Cardiac fibroblast (primary cell): ENCODE measurements around the gene CATSPER4.

Source experiments
- DNase-seq, 2 donors: peaks; one replicate each; pipeline versions ENCODE4 v3.0.0 to v3.0.0-alpha.2; 2010; ENCODE audit warnings: low read depth in 2 of 2
- H3K4me3 ChIP-seq, 2 donors: replicated peaks in 1 of 2; 1 replicate in 1 of 2; 2 replicates in 1 of 2; pipeline ENCODE4 v1.5.1; 2011; ENCODE audit warnings: low read depth in 2 of 2, low read length in 2 of 2, mild to moderate bottlenecking in 2 of 2, moderate library complexity in 1 of 2
- TF ChIP-seq, protein P1 (sequence below): IDR thresholded peaks from one replicate; pipeline ENCODE4 v1.5.1; 2011; ENCODE audit warnings: low read depth, mild to moderate bottlenecking, low read length, inconsistent platforms

CATSPER4 gene

DNA sequence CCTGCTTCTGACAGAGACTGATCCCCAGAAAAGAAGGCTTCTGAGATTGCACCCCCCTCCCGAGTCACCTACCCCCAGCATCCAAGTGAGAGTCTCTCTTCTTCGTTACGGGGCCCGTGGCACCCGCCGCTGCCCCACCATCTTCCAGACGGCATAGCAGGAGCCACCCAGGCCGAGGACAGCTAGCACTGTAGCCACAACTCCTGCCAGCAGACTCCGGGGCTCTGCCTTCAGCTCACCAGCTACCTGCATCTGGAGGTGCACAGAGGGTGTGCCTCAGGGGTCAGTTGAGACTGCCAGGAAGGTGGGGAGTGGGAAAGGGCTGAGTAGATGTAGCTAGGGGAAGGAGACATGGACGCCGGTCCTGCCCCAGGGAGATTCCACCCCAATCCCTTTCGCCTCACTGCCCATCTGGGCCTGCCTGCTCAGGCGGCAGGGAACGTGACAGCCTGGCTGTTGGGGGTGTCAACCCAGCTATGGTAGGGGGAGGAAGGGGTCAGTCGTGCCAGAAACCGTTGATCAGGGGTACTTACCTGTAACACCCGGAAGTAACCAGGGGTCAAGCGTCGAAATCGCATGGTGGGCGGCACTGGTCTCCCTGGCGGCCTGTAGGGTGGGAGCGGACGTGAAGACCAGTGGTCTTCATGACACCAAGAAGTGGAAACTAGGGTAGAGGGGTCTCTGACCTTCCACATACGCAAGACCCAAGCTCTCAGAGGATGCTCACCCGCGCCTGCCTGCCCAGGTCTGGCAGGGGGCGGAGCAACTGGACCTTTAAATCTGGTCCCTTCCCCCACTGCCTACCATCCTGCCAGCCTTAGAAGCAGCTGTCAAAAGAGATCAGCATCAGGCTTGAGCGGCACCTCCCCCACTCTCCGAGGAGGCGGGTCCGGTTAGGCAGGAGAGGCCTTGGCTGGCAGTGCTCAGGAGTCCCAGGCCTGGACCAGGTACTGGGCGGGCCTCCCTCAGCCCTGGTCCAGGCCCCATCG is 19.0 kb upstream of the CATSPER4 start, which contains the start of gene ZNF593OS:
ZNF593OS (minus strand) TSS at position 749 of the 989 bp plus-strand sequence; CDS start at position 578, 171 bp downstream.
- DNase-seq: no peak
- TF ChIP-seq, protein P1, sequence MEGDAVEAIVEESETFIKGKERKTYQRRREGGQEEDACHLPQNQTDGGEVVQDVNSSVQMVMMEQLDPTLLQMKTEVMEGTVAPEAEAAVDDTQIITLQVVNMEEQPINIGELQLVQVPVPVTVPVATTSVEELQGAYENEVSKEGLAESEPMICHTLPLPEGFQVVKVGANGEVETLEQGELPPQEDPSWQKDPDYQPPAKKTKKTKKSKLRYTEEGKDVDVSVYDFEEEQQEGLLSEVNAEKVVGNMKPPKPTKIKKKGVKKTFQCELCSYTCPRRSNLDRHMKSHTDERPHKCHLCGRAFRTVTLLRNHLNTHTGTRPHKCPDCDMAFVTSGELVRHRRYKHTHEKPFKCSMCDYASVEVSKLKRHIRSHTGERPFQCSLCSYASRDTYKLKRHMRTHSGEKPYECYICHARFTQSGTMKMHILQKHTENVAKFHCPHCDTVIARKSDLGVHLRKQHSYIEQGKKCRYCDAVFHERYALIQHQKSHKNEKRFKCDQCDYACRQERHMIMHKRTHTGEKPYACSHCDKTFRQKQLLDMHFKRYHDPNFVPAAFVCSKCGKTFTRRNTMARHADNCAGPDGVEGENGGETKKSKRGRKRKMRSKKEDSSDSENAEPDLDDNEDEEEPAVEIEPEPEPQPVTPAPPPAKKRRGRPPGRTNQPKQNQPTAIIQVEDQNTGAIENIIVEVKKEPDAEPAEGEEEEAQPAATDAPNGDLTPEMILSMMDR: no peak
- H3K4me3 ChIP-seq: peak within 1 kb of the TSS; percentile 78 to 93

DNA sequence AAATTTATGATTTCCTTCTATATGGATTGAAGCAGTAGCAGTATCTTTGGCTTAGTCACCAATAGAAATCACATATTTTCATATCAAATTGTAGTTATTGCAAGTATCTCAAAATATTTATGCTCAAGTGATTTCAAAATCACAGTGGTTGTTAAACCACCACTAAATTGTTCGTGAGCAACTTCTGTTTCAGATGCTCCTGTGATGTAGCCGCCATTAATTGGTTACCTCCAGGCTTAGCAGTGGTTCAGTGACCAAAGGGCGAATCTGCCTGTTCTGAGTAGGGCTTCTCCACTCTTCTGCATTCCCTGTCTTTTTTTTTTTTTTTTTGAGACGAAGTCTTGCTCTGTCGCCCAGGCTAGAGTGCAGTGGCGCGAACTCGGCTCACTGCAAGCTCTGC is 15.1 kb upstream of the CATSPER4 start:
- DNase-seq: no peak
- H3K4me3 ChIP-seq: no peak overlapping the region
- TF ChIP-seq, protein P1: no peak

DNA sequence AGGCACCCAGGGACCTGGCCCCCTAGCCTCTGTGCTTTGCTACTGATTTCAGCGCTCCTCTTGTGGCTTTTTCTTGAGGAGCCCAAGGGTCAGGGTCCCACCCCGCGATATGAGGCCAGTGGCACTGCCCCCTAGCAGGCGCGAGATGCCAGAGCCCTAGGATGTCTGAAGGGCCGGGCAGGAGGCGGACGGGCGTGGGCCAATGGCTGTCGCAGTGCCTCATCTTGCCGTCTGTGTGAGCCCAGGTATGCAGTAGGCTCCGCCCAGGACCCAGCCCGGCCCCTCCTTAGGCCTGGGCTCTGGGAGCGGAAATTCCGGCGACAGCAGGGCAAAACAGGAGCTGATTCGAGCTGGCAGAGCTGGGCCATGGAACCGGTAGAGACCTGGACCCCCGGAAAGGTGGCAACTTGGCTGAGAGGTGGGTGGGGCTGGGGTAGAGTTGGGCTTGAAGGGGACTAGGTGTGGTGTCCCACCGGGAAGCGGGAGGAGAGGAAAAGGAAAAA is 13.2 kb upstream of the CATSPER4 start, which contains the start of gene CNKSR1:
CNKSR1 (plus strand) TSS at position 310 of the 503 bp plus-strand sequence; CDS start at position 367, 57 bp downstream.
- TF ChIP-seq, protein P1: no peak
- DNase-seq: no peak
- no peak within 1 kb of the TSS for H3K4me3 ChIP-seq

DNA sequence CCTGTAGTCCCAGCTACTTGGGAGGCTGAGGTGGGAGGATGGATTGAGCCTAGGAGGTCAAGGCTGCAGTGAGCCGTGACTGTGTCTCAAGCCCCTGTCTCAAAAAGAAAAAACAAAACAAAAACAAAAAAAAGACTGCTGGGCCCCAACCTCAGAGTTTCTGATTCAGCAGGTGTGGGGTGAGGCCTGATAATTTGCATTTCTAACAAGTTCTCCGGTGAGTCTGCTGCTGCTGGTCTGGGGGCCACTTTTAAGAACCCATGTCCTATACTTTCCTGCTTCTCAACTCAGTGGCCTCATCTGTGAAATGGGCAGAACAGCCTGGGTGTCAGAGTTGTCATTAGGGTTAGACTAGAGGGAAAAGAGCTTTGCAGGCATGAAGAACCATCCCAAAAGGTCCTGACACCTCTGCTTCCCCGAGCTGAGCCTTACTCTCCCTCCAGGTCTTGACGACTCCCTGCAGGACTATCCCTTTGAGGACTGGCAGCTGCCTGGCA is 10.3 kb upstream of the CATSPER4 start:
- no peak for DNase-seq
- TF ChIP-seq, protein P1: no peak
- no peak overlapping the region for H3K4me3 ChIP-seq

- TF ChIP-seq, protein P1: no peak
- H3K4me3 ChIP-seq: no peak overlapping the region
- no peak for DNase-seq
These were observed 8.6 kb upstream of the CATSPER4 start for GRCh38 chr1:26181586-26182382.

DNA sequence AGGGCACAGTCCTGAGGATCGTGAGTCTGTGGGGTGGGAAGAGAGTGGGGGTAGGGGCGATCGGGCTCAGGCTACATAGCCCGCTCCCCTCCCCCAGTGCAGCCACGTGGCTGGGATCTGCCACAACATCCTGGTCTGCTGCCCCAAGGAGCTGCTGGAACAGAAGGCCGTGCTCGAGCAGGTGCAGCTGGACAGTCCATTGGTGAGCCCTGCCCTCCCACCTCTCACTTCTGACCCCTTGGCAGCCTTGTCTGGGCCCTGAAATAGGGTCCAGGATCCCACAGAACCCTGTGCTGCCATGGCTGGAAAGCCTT is 8.1 kb upstream of the CATSPER4 start:
- no peak overlapping the region for H3K4me3 ChIP-seq

More for the DNA sequence above, 8.1 kb upstream of the CATSPER4 start:
- TF ChIP-seq, protein P1: no peak
- DNase-seq: no peak
